IPS-18a (cell line): ENCODE results near the gene PRR11.

Experiments used
- H3K27ac ChIP-seq: one replicate; pipeline ENCODE4 v1.5.1; 2013; ENCODE audit warnings: low read length
- H3K27me3 ChIP-seq: one replicate; pipeline ENCODE4 v1.6.1; 2013; ENCODE audit warnings: mild to moderate bottlenecking, low read length; ENCODE audit not compliant: control insufficient read depth, insufficient read depth
- H3K36me3 ChIP-seq: one replicate; pipeline ENCODE4 v1.6.1; 2013; ENCODE audit warnings: low read depth, low read length; ENCODE audit not compliant: control insufficient read depth
- H3K4me1 ChIP-seq: one replicate; pipeline ENCODE4 v1.6.1; 2013; ENCODE audit warnings: low read depth, low read length; ENCODE audit not compliant: control insufficient read depth
- H3K4me3 ChIP-seq: one replicate; pipeline ENCODE4 v1.5.1; 2013; ENCODE audit warnings: low read length
- H3K9ac ChIP-seq: one replicate; pipeline ENCODE4 v1.6.1; 2013; ENCODE audit warnings: mild to moderate bottlenecking, low read length, moderate library complexity
- H3K9me3 ChIP-seq: one replicate; pipeline ENCODE4 v1.6.1; 2013; ENCODE audit warnings: low read depth, low read length; ENCODE audit not compliant: control insufficient read depth

PRR11 gene

DNA sequence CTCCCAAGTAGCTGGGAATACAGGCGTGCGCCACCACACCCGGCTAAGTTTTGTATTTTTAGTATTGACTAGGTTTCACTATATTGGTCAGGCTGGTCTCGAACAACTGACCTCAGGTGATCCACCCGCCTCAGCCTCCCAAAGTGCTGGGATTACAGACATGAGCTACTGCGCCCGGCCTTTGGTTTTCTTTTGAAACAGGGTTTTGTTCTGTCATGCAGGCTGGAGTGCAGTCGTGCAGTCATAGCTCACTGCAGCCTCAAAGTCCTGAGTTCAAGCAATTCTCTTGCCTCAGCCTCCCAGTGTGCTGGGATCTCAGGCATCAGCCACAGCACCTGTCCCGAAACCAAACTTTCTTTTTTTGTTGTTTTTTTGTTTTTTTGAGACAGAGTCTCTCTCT is 25.1 kb downstream of the PRR11 start:
- Histone ChIP-seq H3K9me3 (no peaks in the 10 kb centered on the region), H3K9ac (no peak overlapping the region), H3K36me3 (peaks cover 9% of the 10 kb centered on the region), H3K4me1 (no peaks in the 10 kb centered on the region), H3K27ac (no peak overlapping the region), H3K27me3 (no peaks in the 10 kb centered on the region), H3K4me3 (no peak overlapping the region)

DNA sequence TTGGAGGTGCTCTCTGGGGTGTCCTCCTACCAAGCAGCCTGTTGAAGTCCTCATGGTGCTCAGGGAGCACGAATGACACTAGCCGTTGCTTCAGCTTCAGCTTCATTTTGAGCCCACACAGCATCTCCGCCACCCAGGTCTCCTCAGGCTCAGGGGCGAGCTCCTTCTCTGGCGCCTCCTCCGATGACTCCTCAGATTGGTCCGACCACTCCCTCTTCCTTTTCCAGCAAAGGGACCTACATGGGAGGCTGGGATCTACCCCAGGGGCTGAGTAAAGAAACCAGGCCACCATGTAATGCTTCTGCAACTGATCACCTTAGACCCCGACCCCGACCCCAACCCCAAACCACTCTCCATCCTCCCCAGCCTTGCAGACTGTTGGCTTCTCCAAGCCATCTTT is 25.9 kb downstream of the PRR11 start:
- Histone ChIP-seq H3K9ac (no peak overlapping the region), H3K4me3 (no peak overlapping the region), H3K4me1 (no peaks in the 10 kb centered on the region), H3K27me3 (no peaks in the 10 kb centered on the region), H3K36me3 (peaks cover 14% of the 10 kb centered on the region), H3K9me3 (no peaks in the 10 kb centered on the region), H3K27ac (no peak overlapping the region)

DNA sequence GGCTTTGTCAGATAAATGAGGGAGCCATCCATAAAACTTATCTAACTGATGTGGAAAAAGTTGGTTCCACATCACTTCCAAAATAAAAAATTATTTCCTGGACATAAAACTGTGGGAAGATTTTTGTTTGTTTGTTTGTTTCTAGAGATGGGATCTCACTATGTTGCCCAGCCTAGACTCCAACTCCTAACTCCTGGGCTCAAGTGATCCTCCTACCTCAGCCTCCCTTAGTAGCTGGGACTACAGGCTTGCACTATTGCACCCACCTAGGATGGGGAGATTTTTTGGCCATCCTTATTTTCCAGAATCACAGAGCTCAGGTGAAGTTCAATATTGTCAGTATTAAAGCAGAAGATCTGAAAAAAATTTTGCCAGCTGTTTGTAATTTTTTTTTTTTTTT is 30.5 kb downstream of the PRR11 start:
- Histone ChIP-seq H3K9ac (no peak overlapping the region), H3K27me3 (no peaks in the 10 kb centered on the region), H3K36me3 (peaks cover 26% of the 10 kb centered on the region), H3K4me1 (no peaks in the 10 kb centered on the region), H3K4me3 (no peak overlapping the region), H3K9me3 (no peaks in the 10 kb centered on the region), H3K27ac (no peak overlapping the region)

DNA sequence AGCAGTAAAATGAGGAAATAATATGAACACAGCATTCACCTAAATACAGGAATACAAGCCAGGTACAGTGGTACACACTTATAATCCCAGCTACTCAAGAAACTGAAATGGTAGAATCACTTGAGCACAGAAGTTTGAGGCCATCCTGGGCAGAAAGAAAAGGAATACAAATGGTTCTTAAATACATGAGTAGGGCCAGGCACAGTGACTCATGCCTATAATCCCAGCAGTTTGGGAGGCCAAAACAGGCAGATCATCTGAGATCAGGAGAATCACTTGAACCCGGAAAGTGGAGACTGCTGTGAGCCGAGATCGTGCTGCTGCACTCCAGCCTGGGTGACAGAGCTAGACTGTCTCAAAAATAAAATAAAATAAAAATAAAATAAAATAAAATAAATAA is 31.3 kb downstream of the PRR11 start:
- Histone ChIP-seq H3K9me3 (no peaks in the 10 kb centered on the region), H3K9ac (no peak overlapping the region), H3K36me3 (peaks cover 32% of the 10 kb centered on the region), H3K4me3 (no peak overlapping the region), H3K4me1 (no peaks in the 10 kb centered on the region), H3K27me3 (no peaks in the 10 kb centered on the region), H3K27ac (no peak overlapping the region)

DNA sequence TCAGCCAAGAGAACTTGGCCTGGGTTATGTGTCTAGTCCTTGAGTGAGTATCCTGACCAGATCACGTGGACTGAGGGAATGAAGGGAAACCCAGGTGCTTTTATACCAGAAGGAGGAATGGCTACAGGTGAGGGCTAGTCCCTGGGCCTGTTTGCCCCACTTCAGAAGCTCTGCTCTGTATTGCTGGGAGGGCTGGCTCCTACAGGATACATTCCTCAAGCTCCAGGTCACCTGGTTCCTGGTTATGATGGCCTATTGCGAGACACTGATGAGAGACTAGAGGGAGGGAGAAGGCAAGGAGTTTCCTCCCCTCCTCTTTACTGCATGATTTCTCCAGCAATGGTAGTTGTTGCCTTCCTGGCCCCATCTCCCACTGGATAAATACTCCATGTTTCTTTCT is 35.3 kb downstream of the PRR11 start:
- Histone ChIP-seq H3K27ac (no peak overlapping the region), H3K9me3 (no peaks in the 10 kb centered on the region), H3K9ac (no peak overlapping the region), H3K4me3 (no peak overlapping the region), H3K27me3 (no peaks in the 10 kb centered on the region), H3K36me3 (peaks cover 60% of the 10 kb centered on the region), H3K4me1 (no peaks in the 10 kb centered on the region)

DNA sequence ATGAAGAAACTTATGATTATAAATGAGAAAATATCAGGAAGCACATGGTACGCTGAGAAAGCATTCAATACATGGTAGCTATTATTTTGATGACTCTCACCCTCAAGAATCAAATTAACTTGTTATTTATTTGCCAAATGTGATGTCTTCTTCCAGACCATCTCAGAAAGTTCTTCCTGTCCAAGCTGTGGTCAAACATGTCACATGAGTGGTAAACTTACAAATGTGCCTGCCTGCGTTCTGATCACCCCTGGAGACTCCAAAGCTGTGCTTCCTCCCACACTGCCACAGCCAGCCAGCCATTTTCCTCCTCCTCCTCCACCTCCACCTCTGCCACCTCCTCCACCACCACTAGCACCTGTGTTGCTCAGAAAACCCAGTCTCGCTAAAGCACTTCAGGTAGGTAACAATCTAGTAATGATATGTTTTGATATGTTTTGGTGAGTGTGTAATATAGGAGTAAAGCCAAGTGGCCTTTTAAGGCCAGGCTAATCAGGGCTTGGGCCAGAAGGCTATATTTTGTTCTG is 37.9 kb downstream of the PRR11 start:
- H3K4me3 ChIP-seq, result no peak overlapping the region
- H3K9ac ChIP-seq, result no peak overlapping the region
- H3K4me1 ChIP-seq, result no peaks in the 10 kb centered on the region
- H3K36me3 ChIP-seq, result peaks cover 62% of the 10 kb centered on the region
- H3K27ac ChIP-seq, result no peak overlapping the region
- H3K27me3 ChIP-seq, result no peaks in the 10 kb centered on the region
- H3K9me3 ChIP-seq, result no peaks in the 10 kb centered on the region

DNA sequence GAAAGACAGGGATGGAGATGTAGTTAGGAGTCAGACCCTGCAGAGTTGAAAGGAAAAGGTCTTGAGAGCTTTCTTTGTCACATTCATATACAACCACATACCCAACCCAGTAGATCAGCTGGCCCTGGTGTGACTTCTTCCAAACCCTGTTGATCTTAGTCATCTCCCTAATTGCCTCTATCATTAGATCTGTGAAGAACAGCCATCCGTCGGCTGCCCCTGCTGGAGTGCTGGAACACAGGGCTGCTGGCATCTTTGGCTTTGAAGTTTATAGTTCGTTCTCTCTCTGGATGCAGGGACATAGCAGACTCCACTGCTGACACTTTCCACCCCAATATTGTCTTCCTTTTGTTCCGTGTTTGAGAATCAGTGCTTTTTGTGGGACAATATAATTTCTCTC is 43.9 kb downstream of the PRR11 start:
- H3K27ac ChIP-seq, result no peak overlapping the region
- H3K4me3 ChIP-seq, result no peak overlapping the region
- no peaks in the 10 kb centered on the region for H3K27me3 ChIP-seq
- H3K36me3 ChIP-seq, result peaks cover 59% of the 10 kb centered on the region
- no peaks in the 10 kb centered on the region for H3K4me1 ChIP-seq
- H3K9ac ChIP-seq, result no peak overlapping the region
- H3K9me3 ChIP-seq, result no peaks in the 10 kb centered on the region

DNA sequence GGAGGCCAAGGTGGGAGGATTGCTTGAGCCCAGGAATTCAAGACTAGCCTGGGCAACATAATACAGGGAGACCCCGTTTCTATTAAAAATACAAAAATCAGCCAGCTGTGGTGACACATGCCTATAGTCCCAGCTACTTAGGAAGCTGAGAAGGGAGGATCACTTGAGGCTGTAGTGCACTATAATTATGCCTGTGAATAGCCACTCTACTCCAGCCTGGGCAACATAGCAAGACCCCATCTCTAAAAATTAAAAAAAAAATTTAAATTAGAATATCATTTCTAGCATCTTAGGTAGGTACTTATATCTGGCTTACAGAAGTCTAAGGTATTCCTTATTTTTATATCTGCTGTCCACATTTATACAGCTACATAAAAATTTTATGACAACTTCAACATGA is 46.8 kb downstream of the PRR11 start:
- H3K9me3 ChIP-seq, result no peaks in the 10 kb centered on the region
- peaks cover 40% of the 10 kb centered on the region for H3K36me3 ChIP-seq
- no peaks in the 10 kb centered on the region for H3K27me3 ChIP-seq
- H3K27ac ChIP-seq, result no peak overlapping the region
- no peaks in the 10 kb centered on the region for H3K4me1 ChIP-seq
- no peak overlapping the region for H3K9ac ChIP-seq
- no peak overlapping the region for H3K4me3 ChIP-seq

DNA sequence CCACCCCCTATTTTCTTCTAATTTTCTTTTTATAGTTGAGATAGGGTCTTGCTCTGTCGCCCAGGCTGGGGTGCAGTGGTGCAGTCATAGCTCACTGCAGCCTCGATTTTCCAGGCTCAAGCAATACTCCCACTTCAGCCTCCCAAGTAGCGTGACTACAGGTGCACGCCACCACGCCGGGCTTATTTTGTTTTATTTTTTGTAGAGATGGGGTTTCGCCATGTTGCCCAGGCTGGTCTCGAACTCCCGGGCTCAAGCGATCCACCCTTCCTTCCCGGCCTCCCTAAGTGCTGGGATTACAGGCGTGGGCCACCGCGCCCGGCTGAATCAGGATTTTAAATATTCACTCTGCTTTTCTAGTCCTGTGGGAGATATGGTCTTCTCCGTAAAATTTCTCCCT is 63.8 kb downstream of the PRR11 start:
- Histone ChIP-seq H3K36me3 (peaks cover 3% of the 10 kb centered on the region), H3K4me3 (no peak overlapping the region), H3K9me3 (no peaks in the 10 kb centered on the region), H3K9ac (no peak overlapping the region), H3K4me1 (peaks cover 5% of the 10 kb centered on the region), H3K27ac (no peak overlapping the region), H3K27me3 (no peaks in the 10 kb centered on the region)

DNA sequence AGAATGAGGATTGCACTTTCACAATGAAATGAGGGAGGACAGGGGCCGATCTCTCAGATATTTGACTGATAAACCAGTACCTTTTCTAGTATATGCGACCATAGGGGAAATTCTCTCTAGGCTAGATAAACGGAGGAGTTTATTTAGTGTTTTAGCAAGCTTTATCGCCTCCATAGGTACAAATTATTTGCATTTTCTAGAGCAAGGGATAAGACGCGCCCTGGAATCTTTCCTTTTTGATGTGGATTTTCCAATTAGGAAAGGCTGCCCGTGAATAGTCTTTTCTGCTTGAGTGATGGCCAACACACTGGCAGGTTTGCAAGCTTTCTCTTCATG is 64.4 kb downstream of the PRR11 start:
- no peaks in the 10 kb centered on the region for H3K27me3 ChIP-seq
- H3K9ac ChIP-seq, result peak overlapping the region; percentile 28
- H3K4me1 ChIP-seq, result peaks cover 5% of the 10 kb centered on the region
- peak overlapping the region; percentile 90 for H3K4me3 ChIP-seq
- no peaks in the 10 kb centered on the region for H3K36me3 ChIP-seq
- H3K27ac ChIP-seq, result no peak overlapping the region
- H3K9me3 ChIP-seq, result no peaks in the 10 kb centered on the region

DNA sequence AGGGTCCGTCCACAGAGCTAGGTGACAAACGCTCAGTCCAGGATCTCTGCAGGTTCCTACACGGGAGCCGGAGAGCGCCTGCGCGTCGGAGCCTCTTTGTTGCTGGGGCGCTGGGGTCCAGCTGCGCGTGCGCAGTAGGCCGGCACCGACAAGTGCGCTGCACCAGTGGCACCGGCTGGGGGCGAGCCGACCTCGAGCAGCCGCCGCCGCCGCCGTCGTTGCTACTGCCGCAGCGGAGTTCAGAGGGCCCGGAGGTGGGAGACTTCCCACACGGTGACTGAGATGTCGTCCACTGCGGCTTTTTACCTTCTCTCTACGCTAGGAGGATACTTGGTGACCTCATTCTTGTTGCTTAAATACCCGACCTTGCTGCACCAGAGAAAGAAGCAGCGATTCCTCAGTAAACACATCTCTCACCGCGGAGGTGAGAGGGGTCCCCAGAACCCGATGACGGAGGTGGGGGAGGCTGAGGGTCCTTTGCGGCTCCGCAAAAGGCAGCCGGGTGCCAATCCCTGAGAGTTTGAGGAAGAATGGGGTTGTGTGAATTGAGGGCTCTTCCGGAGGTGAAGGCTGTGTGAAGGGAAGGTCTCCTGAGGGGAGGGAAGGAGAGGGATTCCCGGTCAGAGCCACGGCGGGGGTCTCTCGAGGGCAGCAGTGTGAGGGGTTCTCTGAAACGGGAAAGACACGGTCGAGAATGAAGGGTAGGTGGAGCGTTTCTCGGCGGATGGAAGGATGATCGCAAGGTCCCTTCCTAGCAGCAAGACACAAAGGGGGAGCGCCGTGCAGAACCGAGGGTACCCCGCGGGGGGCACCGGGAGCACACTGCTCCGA is 65.0 kb downstream of the PRR11 start, which contains the start of gene GDPD1:
GDPD1 (plus strand) TSS at position 184 of the 831 bp plus-strand sequence; CDS start at position 283, 99 bp downstream.
- H3K9ac ChIP-seq, result peak within 1 kb of the TSS; percentile 80
- H3K36me3 ChIP-seq, result no peaks in the 10 kb centered on the region
- no peaks in the 10 kb centered on the region for H3K27me3 ChIP-seq
- peak within 1 kb of the TSS; percentile 90 for H3K4me3 ChIP-seq
- peaks cover 5% of the 10 kb centered on the region for H3K4me1 ChIP-seq
- H3K9me3 ChIP-seq, result no peaks in the 10 kb centered on the region
- no peak within 1 kb of the TSS for H3K27ac ChIP-seq
